Hematopoietic multipotent progenitor cell treated with erythropoietin and hydrocortisone succinate and interleukin-3 and kit ligand, for 8 days (in vitro differentiated cells): Measurements from ENCODE around the gene SMG6.
A peak's percentile ranks its signal among the peaks of the same experiment; 100 is the strongest.
"Not testable (repeated sequence)": the region's sequence is repeated elsewhere in the genome, so short reads cannot be mapped to it uniquely, and the experiment has no call there.

ENCODE experiments used
- DNase-seq: peaks from one replicate; pipeline ENCODE4 v3.0.0-alpha.2; 2015

Gene SMG6

GRCh38 chr17:2227025-2227699, 76.4 kb downstream of the SMG6 start:
- DNase-seq, result no peak

- DNase-seq, result no peak
Observed at GRCh38 chr17:2223617-2223927, 80.0 kb downstream of the SMG6 start.

- DNase-seq, result no peak
Observed at GRCh38 chr17:2222901-2223616, 80.5 kb downstream of the SMG6 start.

GRCh38 chr17:2222301-2222700, 81.3 kb downstream of the SMG6 start:
- no peak for DNase-seq

GRCh38 chr17:2218426-2218825, 85.2 kb downstream of the SMG6 start:
- DNase-seq, result no peak

- DNase-seq, result peak; percentile 60
Observed at GRCh38 chr17:2215616-2216364, 87.8 kb downstream of the SMG6 start.

- DNase-seq, result peak; percentile 24
Observed at GRCh38 chr17:2214929-2215615, 88.5 kb downstream of the SMG6 start.

- peak; percentile 41 for DNase-seq
Observed at GRCh38 chr17:2214047-2214928, 89.3 kb downstream of the SMG6 start.

GRCh38 chr17:2213291-2213960, 90.2 kb downstream of the SMG6 start:
- DNase-seq, result no peak

GRCh38 chr17:2212400-2212981, 91.1 kb downstream of the SMG6 start:
- no peak for DNase-seq

- no peak for DNase-seq
Observed at GRCh38 chr17:2211661-2212399, 91.8 kb downstream of the SMG6 start.

- no peak for DNase-seq
Observed at GRCh38 chr17:2210726-2211125, 92.9 kb downstream of the SMG6 start.

GRCh38 chr17:2207815-2208515, 95.6 kb downstream of the SMG6 start:
- no peak for DNase-seq

GRCh38 chr17:2204393-2204792, 99.2 kb downstream of the SMG6 start:
- no peak for DNase-seq

GRCh38 chr17:2203818-2204217, 99.8 kb downstream of the SMG6 start:
- no peak for DNase-seq

- no peak for DNase-seq
Observed at GRCh38 chr17:2202996-2203575, 100.5 kb downstream of the SMG6 start.

- DNase-seq, result no peak
Observed at GRCh38 chr17:2202302-2202995, 101.1 kb downstream of the SMG6 start.

- not testable (repeated sequence) for DNase-seq
Observed at GRCh38 chr17:2199386-2199785, 104.2 kb downstream of the SMG6 start.

- DNase-seq, result no peak
Observed at GRCh38 chr17:2198927-2199326, 104.7 kb downstream of the SMG6 start.
